HL-60/S4 (cell line): ENCODE results near the gene CDC42.

ENCODE experiments used
- in situ Hi-C: fragments of 300-500 bp; cut with MboI; formaldehyde crosslinking; loops from 2 replicates; pipeline ENCODE4 v1.14.3; 2022; ENCODE audit warnings: low sequenced_read_pairs

The CDC42 gene

GRCh38 chr1:22126531-22126930 is 74.0 kb downstream of the CDC42 start:
- in situ Hi-C loops, result loop anchor here (25.0 kb wide), 1 partner anchor 286 kb away; no protein-coding TSS in a partner anchor

GRCh38 chr1:22127248-22127647 is 74.7 kb downstream of the CDC42 start:
- in situ Hi-C loops, result loop anchor here (25.0 kb wide), 1 partner anchor 285 kb away; no protein-coding TSS in a partner anchor

- in situ Hi-C loops, result loop anchor here (25.0 kb wide), 1 partner anchor 285 kb away; no protein-coding TSS in a partner anchor
Observed at GRCh38 chr1:22127731-22128130, 75.2 kb downstream of the CDC42 start.

- in situ Hi-C loops, result loop anchor here (25.0 kb wide), 1 partner anchor 284 kb away; no protein-coding TSS in a partner anchor
Observed at GRCh38 chr1:22128392-22128791, 75.9 kb downstream of the CDC42 start.

- in situ Hi-C loops, result loop anchor here (25.0 kb wide), 1 partner anchor 283 kb away; no protein-coding TSS in a partner anchor
Observed at GRCh38 chr1:22129501-22130117, 77.1 kb downstream of the CDC42 start.

- in situ Hi-C loops, result loop anchor here (25.0 kb wide), 1 partner anchor 281 kb away; no protein-coding TSS in a partner anchor
Observed at GRCh38 chr1:22131062-22131461, 78.6 kb downstream of the CDC42 start.

- in situ Hi-C loops, result loop anchor here (25.0 kb wide), 1 partner anchor 280 kb away; no protein-coding TSS in a partner anchor
Observed at GRCh38 chr1:22131875-22132486, 79.5 kb downstream of the CDC42 start.

- in situ Hi-C loops, result loop anchor here (25.0 kb wide), 1 partner anchor 280 kb away; no protein-coding TSS in a partner anchor
Observed at GRCh38 chr1:22132517-22133235, 80.2 kb downstream of the CDC42 start.

- in situ Hi-C loops, result loop anchor here (25.0 kb wide), 1 partner anchor 279 kb away; no protein-coding TSS in a partner anchor
Observed at GRCh38 chr1:22133247-22133930, 80.9 kb downstream of the CDC42 start.

- in situ Hi-C loops, result loop anchor here (25.0 kb wide), 1 partner anchor 278 kb away; no protein-coding TSS in a partner anchor
Observed at GRCh38 chr1:22133931-22134324, 81.4 kb downstream of the CDC42 start.

- in situ Hi-C loops, result loop anchor here (25.0 kb wide), 1 partner anchor 275 kb away; no protein-coding TSS in a partner anchor
Observed at GRCh38 chr1:22137004-22137720, 84.7 kb downstream of the CDC42 start.

- in situ Hi-C loops, result loop anchor here (25.0 kb wide), 1 partner anchor 273 kb away; no protein-coding TSS in a partner anchor
Observed at GRCh38 chr1:22139066-22139594, 86.6 kb downstream of the CDC42 start.

GRCh38 chr1:22139817-22140216 is 87.3 kb downstream of the CDC42 start:
- in situ Hi-C loops, result loop anchor here (25.0 kb wide), 1 partner anchor 272 kb away; no protein-coding TSS in a partner anchor
